Measurements from ENCODE around the gene RASD1.

DNA sequence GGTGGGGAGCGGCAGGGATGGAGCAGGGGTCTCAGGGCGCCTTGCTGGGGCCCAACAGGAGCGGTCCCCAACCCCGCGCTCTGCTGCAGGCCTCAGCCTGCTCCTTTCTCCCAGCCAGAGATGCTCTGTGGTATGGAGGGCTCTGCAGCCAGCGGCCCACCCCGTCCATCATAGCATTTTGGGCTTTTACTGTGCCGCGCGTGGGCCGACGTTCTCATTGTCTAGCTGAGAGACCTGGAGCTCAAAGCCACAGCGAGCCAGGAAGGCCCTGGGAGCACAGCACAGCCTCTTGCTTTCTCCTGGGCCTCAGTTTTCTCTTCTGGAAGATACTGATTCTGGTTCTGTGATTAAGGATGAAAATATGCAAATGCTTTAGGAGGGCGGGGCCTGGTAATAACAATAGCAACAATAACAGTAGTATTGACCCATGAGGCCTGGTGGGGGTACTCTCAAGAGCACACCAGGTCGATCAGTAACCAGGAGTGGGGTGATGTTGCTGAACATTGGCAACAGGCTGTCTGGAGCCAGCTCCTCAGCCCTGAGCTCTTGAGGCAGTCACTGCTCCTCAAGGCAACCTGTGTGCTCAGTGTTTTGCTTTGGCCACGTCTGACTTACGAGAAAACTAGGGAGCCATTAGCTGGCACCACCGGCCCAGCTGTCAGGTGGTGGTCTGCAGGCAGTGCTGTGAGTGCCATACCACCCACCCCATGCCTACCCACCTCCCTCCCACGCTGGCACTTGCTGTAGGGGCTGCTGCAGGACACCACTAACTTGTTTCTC lies 1.1 kb upstream of the RASD1 start:
- TF ChIP-seq POLR2A (IDR thresholded peaks at IDR 0.05), result no peak
- TF ChIP-seq, protein P1, sequence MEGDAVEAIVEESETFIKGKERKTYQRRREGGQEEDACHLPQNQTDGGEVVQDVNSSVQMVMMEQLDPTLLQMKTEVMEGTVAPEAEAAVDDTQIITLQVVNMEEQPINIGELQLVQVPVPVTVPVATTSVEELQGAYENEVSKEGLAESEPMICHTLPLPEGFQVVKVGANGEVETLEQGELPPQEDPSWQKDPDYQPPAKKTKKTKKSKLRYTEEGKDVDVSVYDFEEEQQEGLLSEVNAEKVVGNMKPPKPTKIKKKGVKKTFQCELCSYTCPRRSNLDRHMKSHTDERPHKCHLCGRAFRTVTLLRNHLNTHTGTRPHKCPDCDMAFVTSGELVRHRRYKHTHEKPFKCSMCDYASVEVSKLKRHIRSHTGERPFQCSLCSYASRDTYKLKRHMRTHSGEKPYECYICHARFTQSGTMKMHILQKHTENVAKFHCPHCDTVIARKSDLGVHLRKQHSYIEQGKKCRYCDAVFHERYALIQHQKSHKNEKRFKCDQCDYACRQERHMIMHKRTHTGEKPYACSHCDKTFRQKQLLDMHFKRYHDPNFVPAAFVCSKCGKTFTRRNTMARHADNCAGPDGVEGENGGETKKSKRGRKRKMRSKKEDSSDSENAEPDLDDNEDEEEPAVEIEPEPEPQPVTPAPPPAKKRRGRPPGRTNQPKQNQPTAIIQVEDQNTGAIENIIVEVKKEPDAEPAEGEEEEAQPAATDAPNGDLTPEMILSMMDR (IDR thresholded peaks at IDR 0.05), result no peak

Data from lower leg skin (tissue), 3 donors.